ENCODE data around the gene ARHGAP11A.
"Not testable (repeated sequence)": the region's sequence is repeated elsewhere in the genome, so short reads cannot be mapped to it uniquely, and the experiment has no call there.

The ARHGAP11A gene

GRCh38 chr15:32615051-32615870, at the start of gene ARHGAP11A:
Gene ARHGAP11A (plus strand): TSS chr15:32615504. CDS start chr15:32616212, 708 bp downstream.
- not testable (repeated sequence) for H3K36me3 ChIP-seq (ENCODE audit: insufficient read depth, low read length); H3K9me3 ChIP-seq (ENCODE audit: low read depth, low read length)
- Histone ChIP-seq H3K4me3 (peak within 1 kb of the TSS; percentile 86), H3K9ac (ENCODE audit: insufficient read length) (peak within 1 kb of the TSS; percentile 92), H3K27ac (peak within 1 kb of the TSS; percentile 96)
- DNase-seq (ENCODE audit: low read depth, low spot score): peak; percentile 91

GRCh38 chr15:32568988-32569387, 46.3 kb upstream of the ARHGAP11A start:
- H3K36me3 ChIP-seq (ENCODE audit: insufficient read depth, low read length); H3K4me3 ChIP-seq; H3K9ac ChIP-seq (ENCODE audit: insufficient read length); DNase-seq (ENCODE audit: low read depth, low spot score); H3K27ac ChIP-seq; H3K9me3 ChIP-seq (ENCODE audit: low read depth, low read length): not testable (repeated sequence)

- H3K36me3 ChIP-seq (ENCODE audit: insufficient read depth, low read length); DNase-seq (ENCODE audit: low read depth, low spot score); H3K9ac ChIP-seq (ENCODE audit: insufficient read length); H3K4me3 ChIP-seq; H3K9me3 ChIP-seq (ENCODE audit: low read depth, low read length); H3K27ac ChIP-seq: not testable (repeated sequence)
Observed at GRCh38 chr15:32578482-32578881, 36.8 kb upstream of the ARHGAP11A start.

GRCh38 chr15:32585844-32586243, 29.5 kb upstream of the ARHGAP11A start:
- H3K27ac ChIP-seq; H3K36me3 ChIP-seq (ENCODE audit: insufficient read depth, low read length); H3K9me3 ChIP-seq (ENCODE audit: low read depth, low read length); H3K9ac ChIP-seq (ENCODE audit: insufficient read length); DNase-seq (ENCODE audit: low read depth, low spot score); H3K4me3 ChIP-seq: not testable (repeated sequence)

GRCh38 chr15:32593151-32593550, 22.2 kb upstream of the ARHGAP11A start, which contains the start of gene GOLGA8N:
Gene GOLGA8N (plus strand): TSS chr15:32593456.
- not testable (repeated sequence) for H3K4me3 ChIP-seq; H3K9ac ChIP-seq (ENCODE audit: insufficient read length)

GRCh38 chr15:32609518-32609917, 5.8 kb upstream of the ARHGAP11A start:
- not testable (repeated sequence) for H3K9me3 ChIP-seq (ENCODE audit: low read depth, low read length); DNase-seq (ENCODE audit: low read depth, low spot score); H3K27ac ChIP-seq; H3K4me3 ChIP-seq; H3K9ac ChIP-seq (ENCODE audit: insufficient read length); H3K36me3 ChIP-seq (ENCODE audit: insufficient read depth, low read length)

More at GRCh38 chr15:32593151-32593550, 22.2 kb upstream of the ARHGAP11A start, which contains the start of gene GOLGA8N:
- not testable (repeated sequence) for H3K27ac ChIP-seq; H3K9me3 ChIP-seq (ENCODE audit: low read depth, low read length); H3K36me3 ChIP-seq (ENCODE audit: insufficient read depth, low read length); DNase-seq (ENCODE audit: low read depth, low spot score)

- H3K36me3 ChIP-seq (ENCODE audit: insufficient read depth, low read length); H3K4me3 ChIP-seq; H3K9me3 ChIP-seq (ENCODE audit: low read depth, low read length); H3K9ac ChIP-seq (ENCODE audit: insufficient read length); H3K27ac ChIP-seq: not testable (repeated sequence)
- DNase-seq (ENCODE audit: low read depth, low spot score): peak; percentile 12
Observed at GRCh38 chr15:32610719-32611118, 4.6 kb upstream of the ARHGAP11A start.

- Histone ChIP-seq H3K9ac (ENCODE audit: insufficient read length) (peak overlapping the region; percentile 89), H3K27ac (peak overlapping the region; percentile 96)
- DNase-seq (ENCODE audit: low read depth, low spot score): not testable (repeated sequence)
Observed at GRCh38 chr15:32614712-32615050, 623 bp upstream of the ARHGAP11A start.

GRCh38 chr15:32615871-32616426, 645 bp downstream of the ARHGAP11A start:
- Histone ChIP-seq H3K9ac (ENCODE audit: insufficient read length) (peak overlapping the region; percentile 92), H3K4me3 (peak overlapping the region; percentile 86), H3K27ac (peak overlapping the region; percentile 68; the same call in 1 of the 2 replicates)
- not testable (repeated sequence) for H3K36me3 ChIP-seq (ENCODE audit: insufficient read depth, low read length); H3K9me3 ChIP-seq (ENCODE audit: low read depth, low read length); DNase-seq (ENCODE audit: low read depth, low spot score)

More at GRCh38 chr15:32614712-32615050, 623 bp upstream of the ARHGAP11A start:
- H3K9me3 ChIP-seq (ENCODE audit: low read depth, low read length); H3K36me3 ChIP-seq (ENCODE audit: insufficient read depth, low read length): not testable (repeated sequence)
- peak overlapping the region; percentile 86 for H3K4me3 ChIP-seq

- Histone ChIP-seq H3K27ac (no peak overlapping the region), H3K36me3 (ENCODE audit: insufficient read depth, low read length) (peaks cover 73% of the 10 kb centered on the region), H3K4me3 (no peak overlapping the region), H3K9me3 (ENCODE audit: low read depth, low read length) (no peaks in the 10 kb centered on the region), H3K9ac (ENCODE audit: insufficient read length) (no peak overlapping the region)
- DNase-seq (ENCODE audit: low read depth, low spot score): no peak
- TF ChIP-seq EZH2 (IDR thresholded peaks at IDR 0.05): no peak
- no peak for TF ChIP-seq POLR2AphosphoS5 (IDR thresholded peaks at IDR 0.05; ENCODE audit: borderline replicate concordance, low read depth, low read length)
- no peak for TF ChIP-seq FOXP2 (optimal IDR thresholded peaks at IDR 0.05; ENCODE audit: control extremely low read depth, extremely low read length, insufficient read depth)
Observed at GRCh38 chr15:32636410-32636809, 21.1 kb downstream of the ARHGAP11A start.
